HL-60 (cell line): Measurements from ENCODE around the gene TMCO4.

Experiments
- GABPA ChIP-seq: IDR thresholded peaks from 2 replicates; pipeline ENCODE4 v1.6.1; 2012; ENCODE audit warnings: low read depth
- TF ChIP-seq, protein P1 (sequence below): IDR thresholded peaks from one replicate; pipeline ENCODE4 v1.5.1; 2011; ENCODE audit warnings: low read length, control low read depth, inconsistent platforms; ENCODE audit not compliant: insufficient read depth
- TF ChIP-seq, protein P2 (sequence below): IDR thresholded peaks from 2 replicates; pipeline ENCODE4 v1.6.1; 2012; ENCODE audit warnings: low read depth; ENCODE audit not compliant: insufficient replicate concordance

DNA sequence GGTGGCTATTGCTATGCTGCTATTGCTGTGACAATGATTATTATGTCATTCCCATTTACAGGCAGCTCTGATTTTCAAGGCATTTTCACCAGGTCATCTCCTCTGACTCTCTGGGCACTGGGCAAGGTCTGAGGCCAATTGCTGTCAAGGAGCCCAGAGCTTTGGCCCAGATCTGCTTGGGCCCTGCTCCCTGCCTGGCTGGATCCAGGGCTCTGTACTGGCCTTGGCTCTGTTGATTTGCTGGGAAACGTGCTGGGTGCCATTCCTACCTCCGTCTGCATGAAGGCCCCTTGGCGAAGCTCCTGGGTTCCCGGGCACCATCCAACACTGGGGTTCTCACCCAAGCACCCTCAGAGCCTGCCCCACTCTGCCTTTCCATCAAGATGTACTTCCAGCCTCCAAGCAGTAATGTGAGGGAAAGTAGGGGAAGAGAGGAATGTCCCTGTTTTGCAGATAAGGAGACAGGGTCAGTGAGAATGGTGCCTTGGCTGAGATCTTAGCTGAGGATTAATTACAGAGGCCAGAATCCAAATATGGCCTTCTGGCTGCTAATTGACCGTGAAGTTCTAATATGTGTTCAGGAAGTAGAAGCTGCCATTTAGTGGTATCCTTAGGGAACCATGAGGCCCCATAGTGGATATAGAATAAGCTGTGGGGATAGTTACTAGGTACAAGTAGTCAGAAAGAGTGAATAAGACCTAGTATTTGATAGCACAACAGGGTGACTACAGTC is 71.1 kb downstream of the TMCO4 start:
- TF ChIP-seq, protein P1, sequence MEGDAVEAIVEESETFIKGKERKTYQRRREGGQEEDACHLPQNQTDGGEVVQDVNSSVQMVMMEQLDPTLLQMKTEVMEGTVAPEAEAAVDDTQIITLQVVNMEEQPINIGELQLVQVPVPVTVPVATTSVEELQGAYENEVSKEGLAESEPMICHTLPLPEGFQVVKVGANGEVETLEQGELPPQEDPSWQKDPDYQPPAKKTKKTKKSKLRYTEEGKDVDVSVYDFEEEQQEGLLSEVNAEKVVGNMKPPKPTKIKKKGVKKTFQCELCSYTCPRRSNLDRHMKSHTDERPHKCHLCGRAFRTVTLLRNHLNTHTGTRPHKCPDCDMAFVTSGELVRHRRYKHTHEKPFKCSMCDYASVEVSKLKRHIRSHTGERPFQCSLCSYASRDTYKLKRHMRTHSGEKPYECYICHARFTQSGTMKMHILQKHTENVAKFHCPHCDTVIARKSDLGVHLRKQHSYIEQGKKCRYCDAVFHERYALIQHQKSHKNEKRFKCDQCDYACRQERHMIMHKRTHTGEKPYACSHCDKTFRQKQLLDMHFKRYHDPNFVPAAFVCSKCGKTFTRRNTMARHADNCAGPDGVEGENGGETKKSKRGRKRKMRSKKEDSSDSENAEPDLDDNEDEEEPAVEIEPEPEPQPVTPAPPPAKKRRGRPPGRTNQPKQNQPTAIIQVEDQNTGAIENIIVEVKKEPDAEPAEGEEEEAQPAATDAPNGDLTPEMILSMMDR, result no peak
- TF ChIP-seq, protein P2, sequence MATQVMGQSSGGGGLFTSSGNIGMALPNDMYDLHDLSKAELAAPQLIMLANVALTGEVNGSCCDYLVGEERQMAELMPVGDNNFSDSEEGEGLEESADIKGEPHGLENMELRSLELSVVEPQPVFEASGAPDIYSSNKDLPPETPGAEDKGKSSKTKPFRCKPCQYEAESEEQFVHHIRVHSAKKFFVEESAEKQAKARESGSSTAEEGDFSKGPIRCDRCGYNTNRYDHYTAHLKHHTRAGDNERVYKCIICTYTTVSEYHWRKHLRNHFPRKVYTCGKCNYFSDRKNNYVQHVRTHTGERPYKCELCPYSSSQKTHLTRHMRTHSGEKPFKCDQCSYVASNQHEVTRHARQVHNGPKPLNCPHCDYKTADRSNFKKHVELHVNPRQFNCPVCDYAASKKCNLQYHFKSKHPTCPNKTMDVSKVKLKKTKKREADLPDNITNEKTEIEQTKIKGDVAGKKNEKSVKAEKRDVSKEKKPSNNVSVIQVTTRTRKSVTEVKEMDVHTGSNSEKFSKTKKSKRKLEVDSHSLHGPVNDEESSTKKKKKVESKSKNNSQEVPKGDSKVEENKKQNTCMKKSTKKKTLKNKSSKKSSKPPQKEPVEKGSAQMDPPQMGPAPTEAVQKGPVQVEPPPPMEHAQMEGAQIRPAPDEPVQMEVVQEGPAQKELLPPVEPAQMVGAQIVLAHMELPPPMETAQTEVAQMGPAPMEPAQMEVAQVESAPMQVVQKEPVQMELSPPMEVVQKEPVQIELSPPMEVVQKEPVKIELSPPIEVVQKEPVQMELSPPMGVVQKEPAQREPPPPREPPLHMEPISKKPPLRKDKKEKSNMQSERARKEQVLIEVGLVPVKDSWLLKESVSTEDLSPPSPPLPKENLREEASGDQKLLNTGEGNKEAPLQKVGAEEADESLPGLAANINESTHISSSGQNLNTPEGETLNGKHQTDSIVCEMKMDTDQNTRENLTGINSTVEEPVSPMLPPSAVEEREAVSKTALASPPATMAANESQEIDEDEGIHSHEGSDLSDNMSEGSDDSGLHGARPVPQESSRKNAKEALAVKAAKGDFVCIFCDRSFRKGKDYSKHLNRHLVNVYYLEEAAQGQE, result no peak
- no peak for TF ChIP-seq GABPA
